NCI-H2107 (cell line): ENCODE measurements around the gene GCDH.
"Not testable (repeated sequence)": the region's sequence is repeated elsewhere in the genome, so short reads cannot be mapped to it uniquely, and the experiment has no call there.

Experiments used
- DNase-seq: peaks from one replicate; lab custom pipeline; 2025; lab: John Stamatoyannopoulos, UW

Gene GCDH

GRCh38 chr19:12872941-12873890, 17.7 kb upstream of the GCDH start:
- no peak for DNase-seq

- DNase-seq, result no peak
These were observed 16.8 kb upstream of the GCDH start for GRCh38 chr19:12873891-12874745.

- no peak for DNase-seq
These were observed 15.9 kb upstream of the GCDH start for GRCh38 chr19:12875086-12875485.

- DNase-seq, result no peak
These were observed 10.3 kb upstream of the GCDH start for GRCh38 chr19:12880551-12881171.

GRCh38 chr19:12881172-12881808, 9.7 kb upstream of the GCDH start, which contains the start of gene DNASE2:
TSS of gene DNASE2 (minus strand) at chr19:12881449. CDS start at chr19:12881375, 74 bp downstream.
- peak; percentile 95 for DNase-seq

- DNase-seq, result no peak
These were observed 8.4 kb upstream of the GCDH start for GRCh38 chr19:12882589-12882988.

GRCh38 chr19:12884202-12884601, 6.8 kb upstream of the GCDH start:
- DNase-seq, result no peak

GRCh38 chr19:12884627-12884925, 6.4 kb upstream of the GCDH start:
- DNase-seq, result no peak

GRCh38 chr19:12884926-12885748, 5.8 kb upstream of the GCDH start:
- DNase-seq, result peak; percentile 81

- no peak for DNase-seq
These were observed 5.0 kb upstream of the GCDH start for GRCh38 chr19:12885749-12886650.

- DNase-seq, result no peak
These were observed 4.3 kb upstream of the GCDH start for GRCh38 chr19:12886651-12886968.

GRCh38 chr19:12886969-12887747, 3.8 kb upstream of the GCDH start, which contains the start of gene KLF1:
TSS of gene KLF1 (minus strand) at chr19:12887201. CDS start at chr19:12887140, 61 bp downstream.
- no peak for DNase-seq

- no peak for DNase-seq
These were observed 2.9 kb upstream of the GCDH start for GRCh38 chr19:12888006-12888603.

GRCh38 chr19:12890299-12890786, 617 bp upstream of the GCDH start:
- not testable (repeated sequence) for DNase-seq

GRCh38 chr19:12891553-12892021, 627 bp downstream of the GCDH start:
- no peak for DNase-seq

- DNase-seq, result no peak
These were observed 2.6 kb downstream of the GCDH start for GRCh38 chr19:12893582-12893981.

- DNase-seq, result no peak
These were observed 5.5 kb downstream of the GCDH start for GRCh38 chr19:12896460-12896859.

- no peak for DNase-seq
These were observed 9.0 kb downstream of the GCDH start for GRCh38 chr19:12899891-12900518.
